AG09319 (cell line): ENCODE data around the gene SETBP1.
A peak's percentile ranks its signal among the peaks of the same experiment; 100 is the strongest.

Experiments
- DNase-seq: peaks from one replicate; pipeline ENCODE4 v3.0.0-alpha.2; 2010; ENCODE audit warnings: low read depth; ENCODE audit errors: extremely low read depth
- CTCF ChIP-seq: IDR thresholded peaks from 2 replicates; pipeline ENCODE4 v1.5.1; 2011; ENCODE audit warnings: low read depth, mild to moderate bottlenecking, inconsistent platforms, low read length, moderate library complexity

The SETBP1 gene

GRCh38 chr18:44821924-44822323 is 141.2 kb downstream of the SETBP1 start:
- TF ChIP-seq CTCF, result no peak
- DNase-seq, result no peak

GRCh38 chr18:44823286-44823685 is 142.6 kb downstream of the SETBP1 start:
- no peak for TF ChIP-seq CTCF
- no peak for DNase-seq

- no peak for DNase-seq
- no peak for TF ChIP-seq CTCF
These were observed 143.1 kb downstream of the SETBP1 start for GRCh38 chr18:44823782-44824181.

GRCh38 chr18:44824884-44825283 is 144.2 kb downstream of the SETBP1 start:
- no peak for TF ChIP-seq CTCF
- no peak for DNase-seq

- no peak for TF ChIP-seq CTCF
- DNase-seq, result peak; percentile 79
These were observed 146.0 kb downstream of the SETBP1 start for GRCh38 chr18:44826418-44827259.

- no peak for DNase-seq
- no peak for TF ChIP-seq CTCF
These were observed 147.4 kb downstream of the SETBP1 start for GRCh38 chr18:44828080-44828479.

GRCh38 chr18:44830581-44830980 is 149.9 kb downstream of the SETBP1 start:
- TF ChIP-seq CTCF, result no peak
- no peak for DNase-seq
